ENCODE results near the gene GARRE1.

GRCh38 chr19:34231439-34231838 is 22.9 kb upstream of the GARRE1 start:
- TF ChIP-seq, protein P1, sequence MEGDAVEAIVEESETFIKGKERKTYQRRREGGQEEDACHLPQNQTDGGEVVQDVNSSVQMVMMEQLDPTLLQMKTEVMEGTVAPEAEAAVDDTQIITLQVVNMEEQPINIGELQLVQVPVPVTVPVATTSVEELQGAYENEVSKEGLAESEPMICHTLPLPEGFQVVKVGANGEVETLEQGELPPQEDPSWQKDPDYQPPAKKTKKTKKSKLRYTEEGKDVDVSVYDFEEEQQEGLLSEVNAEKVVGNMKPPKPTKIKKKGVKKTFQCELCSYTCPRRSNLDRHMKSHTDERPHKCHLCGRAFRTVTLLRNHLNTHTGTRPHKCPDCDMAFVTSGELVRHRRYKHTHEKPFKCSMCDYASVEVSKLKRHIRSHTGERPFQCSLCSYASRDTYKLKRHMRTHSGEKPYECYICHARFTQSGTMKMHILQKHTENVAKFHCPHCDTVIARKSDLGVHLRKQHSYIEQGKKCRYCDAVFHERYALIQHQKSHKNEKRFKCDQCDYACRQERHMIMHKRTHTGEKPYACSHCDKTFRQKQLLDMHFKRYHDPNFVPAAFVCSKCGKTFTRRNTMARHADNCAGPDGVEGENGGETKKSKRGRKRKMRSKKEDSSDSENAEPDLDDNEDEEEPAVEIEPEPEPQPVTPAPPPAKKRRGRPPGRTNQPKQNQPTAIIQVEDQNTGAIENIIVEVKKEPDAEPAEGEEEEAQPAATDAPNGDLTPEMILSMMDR (IDR thresholded peaks at IDR 0.05), result no peak
- TF ChIP-seq POLR2A (IDR thresholded peaks at IDR 0.05), result no peak
- no peak for TF ChIP-seq EP300 (IDR thresholded peaks at IDR 0.05)
- no peak for TF ChIP-seq POLR2AphosphoS5 (IDR thresholded peaks at IDR 0.05)
